ENCODE data around the gene GGT6.

GGT6 gene

DNA sequence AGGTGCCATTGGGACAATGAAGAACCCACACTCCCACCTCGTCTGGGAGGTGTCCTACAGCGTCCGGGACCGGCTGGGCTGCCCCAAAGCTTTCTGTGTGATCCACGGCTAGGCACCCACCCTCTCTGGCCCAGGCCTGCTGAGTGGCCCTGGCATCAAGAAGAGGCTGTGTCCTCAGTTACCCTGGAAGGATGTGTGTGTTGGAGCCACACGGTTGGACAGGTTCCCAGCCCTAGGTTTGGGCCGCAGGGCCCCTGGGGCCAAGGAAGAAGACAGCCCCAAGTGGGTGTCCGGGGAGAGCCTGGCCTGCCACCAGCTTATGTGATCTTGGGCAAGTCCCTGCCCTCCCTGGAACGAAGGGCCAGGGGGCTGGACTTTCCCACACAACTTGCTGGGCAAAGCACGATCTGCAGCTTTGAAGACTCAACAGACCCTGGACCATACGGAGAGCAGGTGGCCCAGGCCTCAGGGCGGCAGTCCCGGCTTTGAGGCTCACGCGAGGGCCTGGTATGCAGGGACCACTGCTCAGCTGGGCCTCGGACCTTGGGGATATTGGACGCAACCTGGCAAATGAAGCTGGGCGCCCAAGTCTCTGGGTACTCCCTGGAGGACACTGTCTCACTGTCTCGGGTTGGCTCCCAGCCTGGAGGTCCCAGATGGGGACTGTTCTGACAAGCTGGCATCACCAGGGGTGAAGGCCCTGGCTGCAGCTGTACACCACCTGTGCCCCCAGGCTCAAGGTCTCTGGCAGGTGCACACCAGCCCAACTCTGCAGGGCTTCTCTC is 22.7 kb downstream of the GGT6 start:
- no peak for DNase-seq (ENCODE audit: low spot score)

DNA sequence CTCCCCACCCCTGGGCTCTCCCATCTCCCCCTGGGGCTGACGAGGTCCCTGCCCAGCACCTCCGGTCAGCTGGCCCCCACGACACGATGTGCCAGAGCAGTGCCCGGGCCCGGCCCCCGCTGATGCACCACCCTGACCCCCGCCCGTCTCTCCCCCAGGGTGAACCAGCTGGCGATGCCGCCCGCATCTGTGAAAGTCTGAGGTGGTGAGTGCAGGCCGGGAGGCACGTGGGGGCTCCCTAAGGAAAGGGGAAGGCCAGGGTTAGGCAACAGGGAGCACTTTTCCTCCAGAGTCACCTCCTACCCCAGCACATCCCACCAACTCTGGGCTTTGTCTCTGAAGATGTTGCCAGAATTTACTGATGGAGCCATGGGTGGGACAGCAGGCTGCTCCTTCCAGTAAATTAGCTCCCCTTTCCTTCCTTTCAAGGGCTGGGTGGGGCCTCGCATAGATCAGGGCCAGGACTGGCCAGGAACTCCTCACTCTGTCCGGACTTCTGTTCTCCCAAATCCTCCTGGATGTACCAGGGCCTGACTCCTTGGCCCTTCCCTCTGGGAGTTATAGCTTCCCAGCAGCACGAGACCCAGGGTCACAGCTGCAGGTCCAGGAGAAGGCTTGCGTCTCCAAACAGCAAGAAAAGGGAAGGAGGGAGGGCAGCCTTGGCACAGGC is 23.5 kb downstream of the GGT6 start:
- DNase-seq (ENCODE audit: low spot score) = no peak

DNA sequence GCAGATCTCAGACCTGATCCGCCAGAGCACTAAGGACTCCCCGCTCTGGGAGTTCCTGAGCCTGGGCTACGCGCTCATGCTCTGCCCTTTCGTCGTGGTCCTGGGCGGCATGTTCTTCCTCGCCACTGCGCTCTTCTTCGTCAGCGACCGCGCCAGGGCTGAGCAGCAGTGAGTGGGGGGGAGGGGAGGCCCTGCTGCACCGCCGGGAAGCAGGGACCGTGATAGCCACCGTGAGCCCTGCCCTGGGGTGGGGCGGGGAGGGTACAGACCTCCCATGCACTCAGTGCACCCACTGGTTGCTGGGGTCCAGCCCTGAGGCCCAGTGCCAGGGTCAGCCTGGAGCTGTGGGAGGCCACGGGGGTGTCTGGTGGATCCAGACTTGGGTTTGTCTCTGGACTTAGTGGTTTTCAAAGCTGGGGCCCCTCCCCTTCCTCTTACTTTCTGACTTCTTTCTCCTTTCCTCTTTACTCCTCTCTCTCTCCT is 24.1 kb downstream of the GGT6 start:
- no peak for DNase-seq (ENCODE audit: low spot score)

DNA sequence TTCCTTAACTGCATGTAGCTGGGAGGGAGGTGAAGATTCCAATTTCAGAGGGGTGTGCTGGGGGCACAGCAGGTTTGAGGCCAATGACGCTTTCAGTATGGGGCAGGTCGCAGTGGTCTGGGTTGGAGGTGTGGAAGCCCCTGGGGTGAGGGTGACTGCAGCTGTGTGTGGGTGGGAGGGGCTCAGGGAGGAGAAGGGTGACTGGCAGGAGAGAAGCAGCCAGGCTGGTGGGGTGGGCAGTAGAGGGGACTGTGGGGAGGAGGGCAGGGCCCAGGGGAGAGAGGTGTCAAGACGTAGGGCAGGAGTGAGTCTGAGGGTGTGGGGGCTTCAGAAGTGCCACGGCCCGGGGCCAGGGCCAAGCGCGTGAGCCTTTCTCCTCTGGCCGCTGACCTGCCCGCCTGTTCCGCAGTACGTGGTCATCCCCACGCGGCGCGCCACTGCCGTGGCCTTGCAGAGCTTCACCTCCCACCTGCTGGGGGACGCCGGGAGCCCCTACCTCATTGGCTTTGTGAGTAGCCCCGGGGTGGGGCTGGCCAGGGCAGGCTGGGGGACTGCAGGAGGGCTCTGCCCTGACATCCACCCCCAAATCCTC is 24.6 kb downstream of the GGT6 start:
- DNase-seq (ENCODE audit: low spot score) = no peak

DNA sequence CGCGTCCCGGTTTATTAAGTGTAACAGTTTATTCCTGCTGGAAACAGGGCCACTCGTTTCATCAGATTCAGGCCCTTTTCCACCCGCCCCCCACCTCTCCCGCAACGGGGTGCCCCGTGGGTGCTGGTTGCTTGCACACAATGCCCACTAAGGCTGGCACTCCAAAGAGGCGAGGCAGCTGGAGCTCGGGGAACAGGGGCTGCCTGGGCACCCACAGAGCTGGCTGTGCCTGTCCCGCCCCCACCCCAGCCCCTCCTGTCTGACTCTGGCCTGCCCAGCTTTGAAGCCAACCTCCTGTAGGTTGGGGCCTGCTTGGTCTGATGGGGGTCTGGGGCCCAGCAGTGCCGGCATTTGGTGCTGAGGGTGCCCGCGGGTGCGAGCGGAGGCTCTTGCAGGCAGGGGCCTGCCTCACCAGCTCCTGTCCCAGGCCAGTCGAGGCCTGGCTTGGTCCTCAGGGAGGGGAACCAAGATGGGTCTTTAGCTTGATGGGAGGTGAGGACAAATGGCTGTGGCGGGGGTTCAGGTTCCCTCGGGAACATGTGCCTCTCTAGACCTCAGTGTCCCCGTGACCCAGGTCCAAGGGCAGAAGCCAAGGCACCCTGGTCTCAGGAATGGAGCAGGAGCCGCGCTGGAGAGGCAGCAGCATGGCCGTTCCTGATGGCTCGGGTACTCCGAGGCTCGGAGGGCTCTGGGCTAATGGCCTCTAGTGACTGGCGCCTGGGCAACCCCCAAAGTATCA is 25.3 kb downstream of the GGT6 start:
- DNase-seq (ENCODE audit: low spot score) = no peak

DNA sequence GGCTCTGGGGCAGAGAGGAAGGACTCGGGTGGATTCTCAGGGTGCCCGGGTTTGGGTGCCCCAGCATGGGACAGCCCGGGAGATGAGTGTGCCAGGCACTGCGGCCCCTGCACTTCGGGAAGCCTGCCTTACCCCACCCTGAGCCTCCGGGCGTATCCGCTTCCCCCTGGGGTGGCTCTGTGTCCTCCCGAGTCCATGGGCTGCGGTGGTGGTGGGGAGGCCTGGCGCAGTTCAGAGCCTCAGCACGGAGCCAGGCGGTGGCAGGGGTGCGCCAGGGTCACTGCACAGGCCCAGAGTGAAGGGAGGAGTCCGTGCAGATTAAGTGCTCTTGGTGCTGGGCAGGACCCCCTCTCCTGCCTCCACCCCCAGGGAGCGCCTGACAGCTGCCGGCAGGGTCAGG is 25.9 kb downstream of the GGT6 start:
- no peak for DNase-seq (ENCODE audit: low spot score)

DNA sequence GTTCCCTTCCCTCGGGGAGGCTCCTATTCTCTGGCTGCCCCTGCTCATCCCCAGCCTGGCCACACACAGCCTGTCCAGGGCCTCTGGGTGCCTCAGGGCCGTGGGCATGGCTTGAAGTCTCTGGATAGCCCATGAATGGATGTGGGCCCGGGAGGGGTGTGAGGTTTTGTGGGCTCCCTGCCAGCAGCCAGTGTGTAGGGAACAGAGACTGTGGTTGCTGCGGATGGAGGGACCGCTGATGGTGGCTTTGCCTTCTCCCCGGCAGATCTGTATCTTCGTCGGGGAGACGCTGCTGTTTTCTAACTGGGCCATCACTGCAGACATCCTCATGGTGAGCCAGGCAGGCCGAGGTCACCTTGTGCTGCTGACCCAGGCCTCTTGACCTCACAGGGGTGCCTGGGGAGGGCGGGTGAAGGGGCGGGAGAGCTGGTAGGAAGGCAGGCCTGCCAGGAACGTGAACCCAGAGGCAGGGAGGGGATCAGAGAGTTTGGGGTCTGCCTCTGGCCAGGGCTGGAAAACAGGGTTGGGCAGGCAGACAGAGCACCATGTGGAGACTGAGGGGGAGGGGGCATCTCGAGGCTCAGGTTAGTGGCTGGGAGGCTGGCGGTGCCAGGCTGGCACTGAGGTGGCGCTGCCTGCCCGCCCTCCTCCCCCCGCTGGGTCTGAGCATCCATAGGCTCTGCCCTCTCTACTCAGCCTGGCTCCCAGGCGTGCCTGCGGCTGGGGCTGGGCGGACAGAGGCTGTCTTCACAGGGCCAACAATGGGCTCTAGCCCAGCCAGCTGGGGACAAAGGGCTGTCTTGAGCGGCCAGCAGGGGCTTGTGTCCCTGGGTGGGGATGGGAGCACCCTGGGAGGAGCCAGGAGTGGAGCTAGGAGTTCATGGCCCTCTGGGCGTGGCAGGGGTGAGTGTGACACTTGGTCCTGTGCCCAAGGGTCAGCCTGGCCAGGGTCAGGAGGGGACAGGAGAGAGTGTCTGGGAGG is 26.6 kb downstream of the GGT6 start:
- DNase-seq (ENCODE audit: low spot score) = no peak

DNA sequence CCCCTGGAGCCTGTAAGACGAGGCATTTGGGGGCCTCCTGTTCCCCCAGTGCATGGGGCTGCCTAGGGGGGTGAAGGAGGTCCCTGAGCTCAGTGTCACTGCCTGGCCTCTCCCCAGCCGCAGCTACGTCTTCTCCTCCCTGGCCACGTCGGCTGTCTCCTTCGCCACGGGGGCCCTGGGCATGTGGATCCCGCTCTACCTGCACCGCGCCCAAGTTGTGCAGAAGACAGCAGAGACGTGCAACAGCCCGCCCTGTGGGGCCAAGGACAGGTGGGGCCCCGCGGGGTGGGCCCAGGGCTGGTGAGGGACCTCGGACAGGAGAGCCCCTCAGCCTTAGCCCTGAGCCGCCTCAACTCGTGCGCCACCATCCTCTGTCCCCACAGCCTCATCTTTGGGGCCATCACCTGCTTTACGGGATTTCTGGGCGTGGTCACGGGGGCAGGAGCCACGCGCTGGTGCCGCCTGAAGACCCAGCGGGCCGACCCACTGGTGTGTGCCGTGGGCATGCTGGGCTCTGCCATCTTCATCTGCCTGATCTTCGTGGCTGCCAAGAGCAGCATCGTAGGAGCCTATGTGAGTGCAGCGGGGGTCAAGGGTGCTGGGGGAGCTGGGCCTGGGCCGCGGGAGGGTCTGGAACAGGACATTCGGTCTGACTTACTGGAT is 27.4 kb downstream of the GGT6 start:
- DNase-seq (ENCODE audit: low spot score) = no peak

DNA sequence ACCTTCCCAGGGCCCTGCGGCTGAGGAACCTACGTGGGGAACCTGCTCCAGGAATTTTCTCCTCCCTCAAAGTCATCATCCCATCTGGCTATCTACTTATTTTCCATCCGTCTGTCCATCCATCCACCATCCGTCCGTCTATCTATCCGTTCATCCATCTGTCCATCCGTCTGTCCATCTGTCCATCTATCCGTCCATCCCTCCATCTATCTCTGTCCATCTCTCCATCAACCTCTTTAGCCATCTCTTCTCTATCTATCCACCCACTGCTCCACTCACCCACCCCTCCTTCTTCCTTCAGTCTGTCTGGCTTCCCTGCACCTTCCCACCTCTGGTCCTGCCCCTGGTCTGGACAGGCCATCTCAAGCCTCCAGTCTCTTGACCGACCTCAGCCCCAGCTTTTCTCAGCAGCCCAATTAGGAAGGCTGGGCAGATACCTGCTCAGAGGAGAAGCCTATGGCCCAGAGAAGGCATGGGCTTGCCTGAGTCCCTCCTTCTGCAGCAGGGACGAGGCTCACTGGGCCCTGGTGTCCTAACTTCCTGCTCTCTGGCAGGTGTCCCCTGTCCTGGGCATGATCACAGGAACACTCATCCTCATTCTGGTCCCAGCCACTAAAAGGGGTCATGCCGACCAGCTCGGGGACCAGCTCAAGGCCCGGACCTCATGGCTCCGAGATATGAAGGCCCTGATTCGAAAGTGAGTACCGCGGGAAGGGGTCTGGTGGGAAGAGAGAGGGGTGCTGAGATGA is 28.2 kb downstream of the GGT6 start:
- no peak for DNase-seq (ENCODE audit: low spot score)

DNA sequence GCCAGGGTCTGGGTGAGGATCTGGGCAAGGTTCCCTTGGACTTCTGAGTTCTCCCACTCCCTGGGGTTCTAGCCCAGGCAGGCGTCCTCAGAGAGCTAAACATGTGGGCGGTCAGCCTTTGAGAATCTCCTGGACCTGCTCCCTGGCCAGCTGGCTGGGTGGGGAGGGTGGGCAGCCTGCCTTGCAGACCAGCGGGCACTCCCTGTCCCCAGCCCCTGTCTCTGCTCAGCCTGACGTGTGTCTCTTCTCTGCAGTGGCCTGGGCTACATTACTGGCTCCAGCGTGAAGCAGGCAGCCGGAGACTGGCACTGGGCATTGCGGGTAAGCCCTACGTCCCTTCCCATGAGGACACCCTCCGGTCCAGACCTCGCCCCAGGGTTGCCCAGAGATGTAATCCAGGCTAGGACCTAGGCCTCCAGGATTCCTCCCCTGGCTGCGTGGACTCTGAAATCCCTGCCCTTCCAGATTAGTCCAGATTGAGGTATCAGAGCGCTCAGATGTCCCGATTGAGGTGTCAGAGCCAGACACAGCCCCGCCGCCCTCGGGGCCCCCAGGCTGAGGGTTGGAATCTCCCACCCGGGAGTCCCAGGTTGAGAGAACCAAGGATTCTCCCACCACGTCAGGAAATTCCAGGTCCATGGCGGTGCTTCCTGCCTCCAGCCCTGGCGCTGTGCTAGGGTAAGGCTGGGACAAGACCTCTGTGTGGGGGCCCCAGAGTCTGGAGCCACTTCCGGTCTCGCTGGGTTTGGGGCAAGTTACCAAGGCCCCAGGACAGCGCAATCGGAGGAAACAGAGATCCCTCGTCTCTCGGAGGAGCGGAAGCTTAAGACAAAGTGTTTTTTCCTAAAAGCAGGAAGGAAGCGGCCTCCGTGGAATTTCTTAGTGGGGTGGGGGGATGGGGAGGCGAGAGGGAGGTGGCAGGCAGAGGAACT is 29.3 kb downstream of the GGT6 start:
- no peak for DNase-seq (ENCODE audit: low spot score)

DNA sequence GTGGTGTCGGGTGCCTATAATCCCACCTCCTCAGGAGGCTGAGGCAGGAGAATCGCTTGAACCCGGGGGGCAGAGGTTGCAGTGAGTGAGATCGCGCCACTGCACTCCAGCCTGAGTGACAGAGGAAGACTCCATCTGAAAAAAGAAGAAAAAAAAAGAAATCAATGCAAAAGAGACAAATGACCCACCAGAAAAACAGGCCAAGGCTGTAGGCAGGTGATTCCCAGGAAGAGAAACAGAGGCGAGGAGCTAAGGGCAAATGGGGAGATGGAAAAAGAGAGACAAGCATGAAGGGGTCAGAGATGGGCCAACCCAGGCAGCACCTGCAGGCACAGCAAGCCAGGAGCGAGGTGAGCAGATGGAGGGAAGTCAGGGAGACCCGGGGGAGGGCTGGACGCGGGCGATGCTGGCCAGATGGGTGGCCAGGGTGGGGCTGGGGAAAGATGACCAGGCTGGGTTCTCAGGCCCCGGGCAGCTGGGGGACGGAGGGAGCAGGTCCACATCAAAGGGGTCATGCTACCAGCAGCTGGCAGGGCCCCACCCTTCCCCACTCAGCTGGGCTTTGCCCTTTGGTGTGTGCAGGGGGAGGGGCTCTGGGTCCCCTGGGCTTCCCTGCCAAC is 30.7 kb downstream of the GGT6 start:
- no peak for DNase-seq (ENCODE audit: low spot score)

DNA sequence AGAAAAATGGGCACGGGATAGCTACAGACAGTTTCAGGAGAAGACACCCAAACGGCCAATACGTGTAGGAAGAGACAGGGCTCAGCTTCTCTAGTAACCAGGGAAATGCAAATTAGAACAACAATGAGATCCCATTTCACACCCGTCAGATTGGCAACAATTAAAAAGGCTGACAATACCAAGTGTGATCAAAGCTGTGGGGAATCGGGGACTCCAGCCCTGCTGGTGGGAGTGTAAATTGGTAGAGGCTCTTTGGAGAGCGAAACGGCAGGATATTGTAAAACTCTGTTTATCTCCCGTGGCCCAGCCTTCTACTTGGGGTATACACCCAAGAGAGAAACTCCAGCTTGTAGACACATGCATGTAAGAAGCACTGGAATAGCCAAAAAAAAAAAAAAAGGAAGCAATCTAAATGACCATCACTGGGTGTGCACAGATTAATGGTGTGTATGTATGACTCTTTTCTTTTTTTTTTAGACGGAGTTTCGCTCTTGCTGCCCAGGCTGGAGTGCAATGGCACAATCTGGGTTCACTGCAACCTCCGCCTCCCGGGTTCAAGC is 32.7 kb downstream of the GGT6 start:
- DNase-seq (ENCODE audit: low spot score) = no peak

DNA sequence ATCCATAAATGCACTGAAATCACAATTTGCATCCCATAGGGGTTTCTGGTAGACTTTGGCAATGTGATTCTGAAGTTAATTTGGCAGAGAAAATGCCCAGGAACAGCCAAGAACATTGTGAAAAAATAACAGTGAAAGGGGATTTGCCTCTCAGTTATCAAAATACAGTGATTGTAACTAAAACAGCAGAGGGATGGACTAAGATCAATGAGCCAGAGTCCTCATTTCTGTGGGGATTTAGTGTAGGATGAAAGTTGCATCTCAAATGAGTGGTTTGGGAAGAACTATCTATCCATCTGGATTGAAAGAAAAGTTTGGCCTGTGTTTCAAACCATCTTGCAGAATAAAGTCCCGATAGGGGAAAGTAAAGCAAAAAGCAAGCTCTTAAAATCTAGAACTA is 33.2 kb downstream of the GGT6 start:
- DNase-seq (ENCODE audit: low spot score) = no peak

DNA sequence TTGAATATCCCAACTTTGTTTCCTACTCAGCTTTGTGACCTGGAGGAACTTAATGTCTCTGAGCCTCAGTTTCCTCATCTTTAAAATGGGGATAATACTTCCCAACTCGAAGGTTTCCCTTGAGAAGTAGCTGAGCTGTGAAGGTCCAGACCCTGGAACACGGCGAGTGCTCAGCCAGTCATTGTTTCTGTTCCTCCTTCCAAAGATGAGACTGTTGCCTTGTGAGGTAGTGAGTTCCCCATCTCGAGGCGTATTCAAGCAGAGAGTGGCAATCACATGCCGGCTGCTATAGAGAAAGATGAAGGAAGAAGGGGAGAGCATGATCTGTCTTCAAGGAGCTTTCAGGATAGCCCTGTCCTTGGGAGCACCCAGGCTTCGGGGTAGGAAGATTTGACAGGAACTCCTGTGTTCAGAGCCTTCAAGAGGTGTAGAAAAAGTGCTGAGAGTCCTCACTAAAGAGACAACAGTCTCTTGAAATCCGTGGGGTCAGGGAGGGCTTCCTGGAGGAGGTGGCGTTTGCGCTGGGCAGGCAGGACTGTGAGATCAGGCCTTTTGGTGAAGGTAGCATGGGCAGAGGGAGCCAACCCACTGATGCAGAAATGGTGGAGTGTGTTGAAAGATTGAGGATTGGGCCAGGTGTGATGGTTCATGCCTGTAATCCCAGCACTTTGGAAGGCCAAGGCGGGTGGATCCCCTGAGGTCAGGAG is 34.5 kb downstream of the GGT6 start:
- DNase-seq (ENCODE audit: low spot score) = no peak

DNA sequence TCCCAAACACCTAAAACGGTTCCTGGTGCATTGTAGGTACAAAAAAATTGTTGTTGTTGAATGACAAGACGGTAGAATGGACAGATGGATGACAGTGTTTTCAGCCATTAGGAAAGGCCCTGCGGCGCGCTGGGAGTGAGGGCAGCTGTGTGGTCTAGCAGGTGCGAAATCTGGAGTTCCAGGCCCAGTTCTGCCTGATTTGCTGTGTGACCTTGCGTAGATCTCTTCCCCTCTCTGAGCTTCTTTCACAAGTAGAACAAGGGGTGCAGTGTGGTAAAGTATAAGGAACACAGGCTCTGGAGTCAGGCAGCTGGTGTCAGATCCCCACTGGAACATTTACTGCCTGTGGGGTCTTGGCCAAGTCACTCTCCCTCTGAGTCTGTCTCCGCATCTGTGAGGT is 36.4 kb downstream of the GGT6 start:
- DNase-seq (ENCODE audit: low spot score) = no peak

DNA sequence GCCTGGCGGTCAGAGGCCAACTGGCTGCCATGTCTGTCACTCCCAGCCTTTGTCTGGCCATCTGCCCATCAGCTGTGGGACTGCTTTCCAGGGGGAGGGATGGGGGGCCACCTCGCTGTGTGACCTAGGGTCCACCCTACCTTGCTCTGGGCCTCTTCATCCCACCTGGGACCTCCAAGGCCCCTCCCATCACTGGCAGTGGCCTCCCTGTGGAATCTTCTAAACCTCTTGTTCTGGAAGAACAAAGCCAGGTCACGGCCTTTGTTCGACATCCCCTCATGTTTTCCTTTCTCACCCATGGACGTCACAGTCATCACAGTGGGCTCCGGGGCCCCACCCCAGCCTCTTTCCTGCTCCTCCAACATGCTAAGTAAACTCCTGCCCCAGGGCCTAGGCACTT is 37.7 kb downstream of the GGT6 start:
- no peak for DNase-seq (ENCODE audit: low spot score)

DNA sequence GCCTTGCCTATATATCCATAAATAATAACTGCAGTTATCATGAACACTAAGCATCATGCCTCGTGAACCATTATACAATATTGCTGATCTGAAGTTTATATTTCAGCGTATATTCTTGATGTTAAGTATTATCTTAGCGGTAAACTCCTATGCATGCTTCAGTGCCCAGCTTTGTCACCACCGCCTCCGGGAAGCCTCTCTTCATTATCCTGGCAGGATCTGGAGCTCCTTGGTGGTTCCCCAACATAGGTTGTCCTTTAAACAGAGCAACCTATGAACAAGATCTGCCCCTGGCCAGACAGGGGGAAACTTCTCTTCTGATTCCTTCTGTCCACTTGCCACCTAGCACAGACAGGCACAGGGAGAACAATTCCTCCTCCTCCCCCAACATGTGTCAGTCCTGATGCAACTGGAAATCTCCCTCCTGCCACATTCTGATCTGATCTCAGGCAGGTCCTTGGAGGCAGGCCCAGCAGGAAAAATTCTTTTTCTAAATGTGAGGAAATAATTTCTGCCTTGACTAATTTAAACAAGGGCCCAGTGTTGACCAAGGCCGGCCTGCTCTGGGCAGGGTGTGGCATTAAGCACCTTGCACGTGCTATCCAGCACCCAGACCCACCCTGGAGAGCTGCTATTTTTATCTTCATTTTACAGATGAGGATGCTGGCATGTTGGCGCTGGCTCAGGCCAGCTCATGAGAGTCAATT is 39.3 kb downstream of the GGT6 start:
- no peak for DNase-seq (ENCODE audit: low spot score)
